HCT116 (cell line): ENCODE measurements around the gene EP300. TPM values are rescaled to one million over a fixed set of nuclear protein-coding genes. Genes with fewer than 3 reads are reported as not detected.
"Not testable (repeated sequence)": the region's sequence is repeated elsewhere in the genome, so short reads cannot be mapped to it uniquely, and the experiment has no call there.

ENCODE experiments used
- ATAC-seq: fragments of 200-7000 bp; cut with Tn5 transposase; 2 replicates; pipeline ENCODE4 v1.9.1; 2020; ENCODE audit warnings: mild to moderate bottlenecking, moderate library complexity
- BruUV-seq: library from RNA; stranded (reverse); fragments of 400-500 nt; replicated peaks from 2 replicates; lab custom pipeline; 2021; lab: Mats Ljungman, UMichigan
- CTCF ChIA-PET: fragments of 300-600 bp; sonication (Branson Sonifier 250); formaldehyde crosslinking; loops from one replicate; lab custom pipeline; 2021; ENCODE audit warnings: antibody characterized with exemption; lab: Charles Lee
- POLR2A ChIA-PET: fragments of 300-600, 350-600 bp; sonication (Branson Sonifier 250); formaldehyde crosslinking; loops from one replicate; lab custom pipeline; 2021; ENCODE audit warnings: antibody characterized with exemption; lab: Charles Lee
- RAD21 ChIA-PET, 2 experiments: fragments of 300-600 bp; sonication (Branson Sonifier 250); formaldehyde crosslinking; loops; one replicate each; lab custom pipeline; 2023; ENCODE audit warnings: low total read pairs in 2 of 2; ENCODE audit not compliant: uncharacterized antibody in 2 of 2, unreplicated experiment in 2 of 2, low non-redundant PET in 1 of 2; lab: Charles Lee
- DNase-seq: peaks from one replicate; pipeline ENCODE4 v3.0.0-alpha.2; 2010; ENCODE audit warnings: low read depth, low spot score
- H2AFZ ChIP-seq: fragments of 200-600 bp; shearing (Covaris generic), sonication (generic); 2 replicates; pipeline ENCODE4 v1.6.1; 2017; ENCODE audit warnings: low read depth, mixed run types, mixed read lengths, antibody characterized with exemption, low read length; ENCODE audit not compliant: poor library complexity, severe bottlenecking
- H3K27ac ChIP-seq: 2 replicates; pipeline ENCODE4 v1.5.1; 2012; ENCODE audit warnings: low read depth, low read length
- H3K27me3 ChIP-seq: fragments of 200-600 bp; sonication (generic); 2 replicates; pipeline ENCODE4 v1.6.1; 2016; ENCODE audit warnings: mixed run types, low read length, mixed read lengths; ENCODE audit not compliant: insufficient read depth
- H3K36me3 ChIP-seq, 2 experiments: fragments of 200-500 bp in 1 of 2; fragments of 200-600 bp in 1 of 2; sonication (Bioruptor generic) in 1 of 2; sonication (generic) in 1 of 2; 2 replicates each; pipeline versions ENCODE4 v1.5.1 to v1.6.1; 2014 to 2016; ENCODE audit warnings: low read length in 2 of 2, inconsistent platforms in 1 of 2, mixed read lengths in 1 of 2, mixed run types in 1 of 2; ENCODE audit not compliant: insufficient read depth in 2 of 2, control insufficient read depth in 1 of 2
- H3K4me1 ChIP-seq, 2 experiments: fragments of 200-600 bp in 1 of 2; sonication (generic) in 1 of 2; 2 replicates each; pipeline versions ENCODE4 v1.5.1 to v1.6.1; 2012 to 2017; ENCODE audit warnings: low read length in 2 of 2, inconsistent platforms in 1 of 2, mild to moderate bottlenecking in 1 of 2, mixed read lengths in 1 of 2, mixed run types in 1 of 2, moderate library complexity in 1 of 2; ENCODE audit not compliant: insufficient read depth in 2 of 2, control insufficient read depth in 1 of 2
- H3K4me2 ChIP-seq: fragments of 200-600 bp; sonication (generic); 2 replicates; pipeline ENCODE4 v1.6.1; 2017; ENCODE audit warnings: mixed run types, low read length, mixed read lengths
- H3K4me3 ChIP-seq, 2 experiments: fragments of 200-600 bp in 1 of 2; sonication (generic) in 1 of 2; replicated peaks in 1 of 2; 2 replicates each; pipeline ENCODE4 v1.5.1; 2011 to 2016; ENCODE audit warnings: low read length in 2 of 2, control low read depth in 1 of 2, low read depth in 1 of 2, mild to moderate bottlenecking in 1 of 2, mixed read lengths in 1 of 2, mixed run types in 1 of 2
- H3K79me2 ChIP-seq: fragments of 200-600 bp; sonication (generic); 2 replicates; pipeline ENCODE4 v1.6.1; 2017; ENCODE audit warnings: mild to moderate bottlenecking, mixed run types, low read length, moderate library complexity, mixed read lengths; ENCODE audit not compliant: insufficient read depth
- H3K9ac ChIP-seq: fragments of 200-600 bp; sonication (generic); 2 replicates; pipeline ENCODE4 v1.6.1; 2016; ENCODE audit warnings: low read length, mixed read lengths
- H3K9me2 ChIP-seq: fragments of 200-600 bp; sonication (generic), shearing (Covaris generic); 2 replicates; pipeline ENCODE4 v1.6.1; 2017; ENCODE audit warnings: mixed run types, mild to moderate bottlenecking, moderate library complexity; ENCODE audit not compliant: insufficient read depth
- H3K9me3 ChIP-seq, 2 experiments: fragments of 200-500 bp in 1 of 2; fragments of 200-600 bp in 1 of 2; sonication (Bioruptor generic) in 1 of 2; sonication (generic) in 1 of 2; 2 replicates each; pipeline ENCODE4 v1.6.1; 2014 to 2017; ENCODE audit warnings: low read length in 2 of 2, mixed read lengths in 2 of 2, inconsistent platforms in 1 of 2, low read depth in 1 of 2, mild to moderate bottlenecking in 1 of 2, mixed run types in 1 of 2, moderate library complexity in 1 of 2; ENCODE audit not compliant: control insufficient read depth in 1 of 2, insufficient read depth in 1 of 2
- H4K20me1 ChIP-seq: fragments of 200-600 bp; sonication (generic), shearing (Covaris generic); 2 replicates; pipeline ENCODE4 v1.6.1; 2017; ENCODE audit warnings: mixed run types, mild to moderate bottlenecking, moderate library complexity; ENCODE audit not compliant: insufficient read depth
- SP1 ChIP-seq: IDR thresholded peaks from 2 replicates; pipeline ENCODE4 v1.6.1; 2012; ENCODE audit warnings: low read depth
- intact Hi-C: fragments of 100-400 bp; cut with micrococcal nuclease; formaldehyde crosslinking; loops from 2 replicates; pipeline ENCODE4 v1.10.0; 2022
- total RNA-seq: library from RNA; stranded (reverse); gene quantifications from one replicate; pipeline ENCODE4 v1.2.1, GENCODE V29; 2021; ENCODE audit not compliant: unreplicated experiment

EP300 gene
- total RNA-seq, 1 experiment from 2014 or later, result 38.8 TPM

DNA sequence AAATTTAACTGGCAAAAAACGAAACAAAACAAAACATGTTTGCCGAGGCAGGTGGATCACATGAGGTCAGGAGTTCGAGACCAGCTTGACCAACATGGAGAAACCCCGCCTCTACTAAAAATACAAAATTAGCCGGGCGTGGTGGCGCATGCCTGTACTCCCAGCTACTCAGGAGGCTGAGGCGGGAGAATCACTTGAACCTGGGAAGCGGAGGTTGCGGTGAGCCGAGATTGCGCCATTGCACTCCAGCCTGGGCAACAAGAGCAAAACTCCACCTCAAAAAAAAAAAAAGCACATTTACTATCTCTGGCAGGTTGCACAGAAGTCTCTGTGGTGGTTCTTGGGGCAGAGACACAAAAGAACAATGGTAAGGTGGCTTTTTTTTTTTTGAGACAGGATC is 46.8 kb upstream of the EP300 start:
- DNase-seq, H3K4me1 ChIP-seq, H3K9ac ChIP-seq, H2AFZ ChIP-seq, H3K79me2 ChIP-seq, H4K20me1 ChIP-seq, H3K36me3 ChIP-seq, H3K27ac ChIP-seq, ATAC-seq, H3K9me2 ChIP-seq, BruUV-seq, POLR2A ChIA-PET, H3K4me3 ChIP-seq, H3K9me3 ChIP-seq, H3K4me2 ChIP-seq, intact Hi-C loops, H3K27me3 ChIP-seq, CTCF ChIA-PET, RAD21 ChIA-PET: not testable (repeated sequence)

GRCh38 chr22:41047801-41048211 is 44.6 kb upstream of the EP300 start:
- Histone ChIP-seq H3K27ac (no peak overlapping the region), H3K9me2 (no peaks in the 10 kb centered on the region), H3K9me3 (no peaks in the 10 kb centered on the region), H3K4me2 (no peak overlapping the region), H3K27me3 (no peaks in the 10 kb centered on the region), H3K4me1 (peaks cover 3 to 5% of the 10 kb centered on the region in 2 experiments), H4K20me1 (no peaks in the 10 kb centered on the region), H3K4me3 (no peak overlapping the region), H2AFZ (no peak overlapping the region), H3K79me2 (no peaks in the 10 kb centered on the region), H3K36me3 (no peaks in the 10 kb centered on the region), H3K9ac (no peak overlapping the region)
- no peak for DNase-seq
- RAD21 ChIA-PET, result no interaction called here
- POLR2A ChIA-PET, result no interaction called here
- no peak for TF ChIP-seq SP1
- intact Hi-C loops, result no loop called here
- no peak for ATAC-seq
- no TSS peak for BruUV-seq
- CTCF ChIA-PET, result no interaction called here

- H3K9ac ChIP-seq, H3K9me3 ChIP-seq, H3K4me2 ChIP-seq, RAD21 ChIA-PET, DNase-seq, H3K36me3 ChIP-seq, POLR2A ChIA-PET, H2AFZ ChIP-seq, intact Hi-C loops, CTCF ChIA-PET, H3K79me2 ChIP-seq, H4K20me1 ChIP-seq, H3K27me3 ChIP-seq, H3K27ac ChIP-seq, BruUV-seq, H3K4me1 ChIP-seq, H3K4me3 ChIP-seq, ATAC-seq, H3K9me2 ChIP-seq: not testable (repeated sequence)
Measured at GRCh38 chr22:41048345-41048744, 44.0 kb upstream of the EP300 start.
